K562 (cell line): ENCODE results near the gene RCL1. TPM values are rescaled to one million over a fixed set of nuclear protein-coding genes. Genes with fewer than 3 reads are reported as not detected.

Experiments used
- CAMTA2 ChIP-seq: fragments of 250-450 bp; sonication (Bioruptor Pico); conservative IDR thresholded peaks from 2 replicates; pipeline ENCODE4 v1.5.1; 2022
- CHD2 ChIP-seq: IDR thresholded peaks from 2 replicates; pipeline ENCODE4 v1.6.1; 2011; ENCODE audit warnings: low read depth, low read length
- E2F5 ChIP-seq: sonication (generic); formaldehyde crosslinking; IDR thresholded peaks from 2 replicates; pipeline ENCODE4 v1.8.0; 2022; ENCODE audit warnings: mild to moderate bottlenecking, missing genetic modification reagents
- HMGXB4 ChIP-seq: sonication (generic); formaldehyde crosslinking; IDR thresholded peaks from 2 replicates; pipeline ENCODE4 v1.8.1; 2023; ENCODE audit warnings: mild to moderate bottlenecking, missing genetic modification reagents
- ILK ChIP-seq: fragments of 450-650 bp; IDR thresholded peaks from 2 replicates; pipeline ENCODE4 v1.6.1; 2016; ENCODE audit warnings: missing genetic modification characterization, low read depth, mild to moderate bottlenecking, missing compliant biosample characterization, moderate library complexity, borderline replicate concordance
- IRF2 ChIP-seq: sonication (generic); formaldehyde crosslinking; IDR thresholded peaks from 2 replicates; pipeline ENCODE4 v1.8.1; 2022; ENCODE audit warnings: mild to moderate bottlenecking, missing genetic modification reagents
- JUND ChIP-seq, 2 experiments: IDR thresholded peaks; 2 replicates in 1 of 2; 3 replicates in 1 of 2; pipeline ENCODE4 v1.6.1; 2011; ENCODE audit warnings: borderline replicate concordance in 2 of 2, low read depth in 2 of 2, low read length in 2 of 2, improper control_type of control experiment in 1 of 2, missing biosample characterization in 1 of 2, missing genetic modification characterization in 1 of 2, missing genetic modification reagents in 1 of 2
- KLF16 ChIP-seq: IDR thresholded peaks from 2 replicates; pipeline ENCODE4 v1.6.1; 2016; ENCODE audit warnings: antibody characterized with exemption
- MCM3 ChIP-seq: fragments of 450-650 bp; IDR thresholded peaks from 2 replicates; pipeline ENCODE4 v1.6.1; 2016
- MTA2 ChIP-seq: fragments of 450-650 bp; IDR thresholded peaks from 2 replicates; pipeline ENCODE4 v1.6.1; 2016; ENCODE audit warnings: low read depth
- NELFE ChIP-seq: IDR thresholded peaks from 2 replicates; pipeline ENCODE4 v1.6.1; 2011; ENCODE audit warnings: mild to moderate bottlenecking; ENCODE audit not compliant: insufficient read depth, insufficient read length
- NFIX ChIP-seq: fragments of 250-450 bp; sonication (Bioruptor Pico); IDR thresholded peaks from 2 replicates; pipeline ENCODE4 v1.4.0; 2020; ENCODE audit warnings: low read depth, mild to moderate bottlenecking, moderate library complexity
- NR2F6 ChIP-seq: fragments of 450-650 bp; formaldehyde crosslinking; IDR thresholded peaks from 2 replicates; pipeline ENCODE4 v1.4.0; 2020; ENCODE audit warnings: mild to moderate bottlenecking
- PHB ChIP-seq: fragments of 250-450 bp; sonication (Bioruptor Pico); IDR thresholded peaks from 2 replicates; pipeline ENCODE4 v1.5.0; 2021
- RBM14 ChIP-seq: fragments of 200-400 bp; formaldehyde crosslinking; IDR thresholded peaks from 2 replicates; pipeline ENCODE4 v1.6.1; 2018; ENCODE audit warnings: low read depth, mild to moderate bottlenecking, low read length, moderate library complexity, borderline replicate concordance; ENCODE audit not compliant: insufficient read depth
- RBM39 ChIP-seq: fragments of 200-400 bp; formaldehyde crosslinking; optimal IDR thresholded peaks from 2 replicates; pipeline ENCODE3; 2018; ENCODE audit warnings: low read depth, low read length
- RFX7 ChIP-seq: fragments of 250-450 bp; sonication (Bioruptor Pico); IDR thresholded peaks from 2 replicates; pipeline ENCODE4 v1.5.1; 2021; ENCODE audit warnings: mild to moderate bottlenecking
- TAF9B ChIP-seq: fragments of 450-650 bp; IDR thresholded peaks from 2 replicates; pipeline ENCODE4 v1.6.1; 2018; ENCODE audit warnings: mild to moderate bottlenecking; ENCODE audit not compliant: partially characterized antibody
- TCF15 ChIP-seq: fragments of 250-450 bp; sonication (Bioruptor Pico); IDR thresholded peaks from 2 replicates; pipeline ENCODE4 v1.8.0; 2022; ENCODE audit warnings: moderate library complexity, mild to moderate bottlenecking, inconsistent platforms
- TCFL5 ChIP-seq: fragments of 250-450 bp; sonication (Bioruptor Pico); conservative IDR thresholded peaks from 2 replicates; pipeline ENCODE4 v1.6.1; 2021; ENCODE audit warnings: mild to moderate bottlenecking, moderate library complexity, matching md5 sums
- TFAP4 ChIP-seq: sonication (generic); formaldehyde crosslinking; IDR thresholded peaks from 2 replicates; pipeline ENCODE4 v1.8.0; 2022; ENCODE audit warnings: missing genetic modification reagents, mild to moderate bottlenecking, moderate library complexity, borderline replicate concordance
- TFE3 ChIP-seq: fragments of 450-650 bp; formaldehyde crosslinking; IDR thresholded peaks from 2 replicates; pipeline ENCODE4 v1.4.0; 2020; ENCODE audit warnings: mild to moderate bottlenecking, mixed read lengths
- ZNF134 ChIP-seq: fragments of 250-450 bp; sonication (Bioruptor Pico); conservative IDR thresholded peaks from 2 replicates; pipeline ENCODE4 v1.4.0; 2020
- ZNF184 ChIP-seq: sonication (generic); formaldehyde crosslinking; IDR thresholded peaks from 2 replicates; pipeline ENCODE4 v1.5.0; 2020; ENCODE audit warnings: missing genetic modification reagents
- ZNF41 ChIP-seq: fragments of 250-450 bp; sonication (Bioruptor Pico); conservative IDR thresholded peaks from 2 replicates; pipeline ENCODE4 v1.4.0; 2020; ENCODE audit warnings: mild to moderate bottlenecking
- ZNF699 ChIP-seq: fragments of 250-450 bp; sonication (Bioruptor Pico); IDR thresholded peaks from 2 replicates; pipeline ENCODE4 v1.8.0; 2021; ENCODE audit warnings: mild to moderate bottlenecking, moderate library complexity; ENCODE audit not compliant: insufficient replicate concordance
- polyA plus RNA-seq, 8 experiments: library from polyadenylated mRNA; depleted of rRNA in 4 of 8; stranded (reverse) in 5 of 8; unstranded in 3 of 8; fragments of >200 nt; fragmentation: Nextera tagmentation in 2 of 8; fragmentation: Illumina TruSeq in 1 of 8; extraction: Ambion mirVana in 2 of 8; extraction: Trizol in 1 of 8; gene quantifications; 2 replicates each; pipeline versions ENCODE4 v1.2.1 to v1.2.3, GENCODE V29; 2011 to 2014; ENCODE audit warnings: inconsistent platforms in 1 of 8, missing spikeins in 1 of 8
- total RNA-seq, 7 experiments: library from RNA; depleted of rRNA in 6 of 7; stranded (reverse); fragments of >200 nt in 6 of 7; fragmentation: Illumina TruSeq in 2 of 7; extraction: Trizol in 2 of 7; gene quantifications; 2 replicates each; pipeline versions ENCODE4 v1.2.1 to v1.2.3, GENCODE V29; 2011 to 2021; ENCODE audit warnings: low replicate concordance in 1 of 7

RCL1 gene
- total and polyA plus RNA-seq, 9 of the 15 experiments (the other 6 are each of a cell fraction or from before 2014, with no cell fraction given): 24.0 to 67.7 (median 38.6) TPM

- TF ChIP-seq TFE3 (CRISPR knock-in tag) (no peak), ILK (tag) (no peak), RFX7 (CRISPR knock-in tag) (no peak), ZNF699 (no peak), KLF16 (no peak), TFAP4 (CRISPR knock-in tag) (peak; percentile 36; the same call in 1 of the 2 replicates), NR2F6 (no peak), TCFL5 (CRISPR knock-in tag) (no peak), HMGXB4 (CRISPR knock-in tag) (no peak), ZNF184 (no peak), NELFE (no peak), JUND (IDR thresholded peaks at IDR 0.05; ENCODE audit: borderline replicate concordance, low read depth, low read length) (peak; percentile 42), JUND (tag; IDR thresholded peaks at IDR 0.05; ENCODE audit: borderline replicate concordance, low read depth, low read length) (no peak; the same call in 2 of the 3 replicates), RBM39 (no peak), ZNF134 (CRISPR knock-in tag) (no peak), E2F5 (no peak), MTA2 (0 out of 2 replicates have a peak, but pooled peaks have one; percentile 19), CAMTA2 (no peak), RBM14 (no peak), TAF9B (no peak), ZNF41 (CRISPR knock-in tag) (no peak), CHD2 (no peak), NFIX (CRISPR knock-in tag) (no peak), MCM3 (no peak), TCF15 (CRISPR knock-in tag) (no peak), PHB (no peak), IRF2 (CRISPR knock-in tag) (no peak)
Measured at GRCh38 chr9:4865681-4866080, 72.9 kb downstream of the RCL1 start (continued).
